Karpas-422 (cell line): ENCODE results near the gene RARB. TPM values are rescaled to one million over a fixed set of nuclear protein-coding genes. Genes with fewer than 3 reads are reported as not detected.

Source experiments
- DNase-seq: peaks from one replicate; pipeline ENCODE4 v3.0.0-alpha.2; 2015
- H2AFZ ChIP-seq: fragments of 200-600 bp; sonication (generic); 2 replicates; pipeline ENCODE4 v1.6.1; 2014; ENCODE audit warnings: antibody characterized with exemption, low read length, mixed read lengths
- H3K27ac ChIP-seq: fragments of 200-600 bp; sonication (generic); 2 replicates; pipeline ENCODE4 v1.5.1; 2014; ENCODE audit warnings: mild to moderate bottlenecking, low read length, moderate library complexity
- H3K27me3 ChIP-seq: fragments of 200-600 bp; sonication (generic); 2 replicates; pipeline ENCODE4 v1.6.1; 2014; ENCODE audit warnings: low read length, mixed read lengths
- H3K36me3 ChIP-seq: fragments of 200-600 bp; sonication (generic); 2 replicates; pipeline ENCODE4 v1.6.1; 2014; ENCODE audit warnings: low read length, mixed read lengths; ENCODE audit not compliant: insufficient read depth
- H3K4me1 ChIP-seq: fragments of 200-600 bp; sonication (generic); 2 replicates; pipeline ENCODE4 v1.6.1; 2014; ENCODE audit warnings: mild to moderate bottlenecking, low read length, mixed read lengths
- H3K4me2 ChIP-seq: fragments of 200-600 bp; sonication (generic); 2 replicates; pipeline ENCODE4 v1.6.1; 2014; ENCODE audit warnings: low read length, low read depth, mild to moderate bottlenecking; ENCODE audit not compliant: poor library complexity, severe bottlenecking
- H3K4me3 ChIP-seq: fragments of 200-600 bp; sonication (generic); 2 replicates; pipeline ENCODE4 v1.5.1; 2014; ENCODE audit warnings: mild to moderate bottlenecking, antibody characterized with exemption, low read length, mixed read lengths
- H3K79me2 ChIP-seq: fragments of 200-600 bp; sonication (generic); 2 replicates; pipeline ENCODE4 v1.6.1; 2014; ENCODE audit warnings: mild to moderate bottlenecking, low read length, mixed read lengths
- H3K9ac ChIP-seq: fragments of 200-600 bp; sonication (generic); 2 replicates; pipeline ENCODE4 v1.6.0; 2014; ENCODE audit warnings: low read length
- H3K9me2 ChIP-seq: fragments of 200-600 bp; sonication (generic), shearing (Covaris generic); replicated peaks from 2 replicates; pipeline ENCODE4 v1.6.0; 2014; ENCODE audit warnings: mild to moderate bottlenecking, low read length, moderate library complexity; ENCODE audit not compliant: insufficient read depth
- H3K9me3 ChIP-seq: fragments of 300-700, 200-600 bp; sonication (generic); 2 replicates; pipeline ENCODE4 v1.6.1; 2014; ENCODE audit warnings: low read length, mixed read lengths
- H4K20me1 ChIP-seq: fragments of 200-600 bp; sonication (generic); 2 replicates; pipeline ENCODE4 v1.6.1; 2014; ENCODE audit warnings: mild to moderate bottlenecking, antibody characterized with exemption, low read length, low read depth; ENCODE audit not compliant: insufficient read depth
- total RNA-seq: library from RNA; depleted of rRNA; stranded (reverse); fragments of >200 nt; shearing (Covaris generic); gene quantifications from 2 replicates; pipeline ENCODE4 v1.2.3, GENCODE V29; 2014; ENCODE audit warnings: low replicate concordance

Gene RARB
- total RNA-seq, 1 experiment from 2014 or later, result not detected

DNA sequence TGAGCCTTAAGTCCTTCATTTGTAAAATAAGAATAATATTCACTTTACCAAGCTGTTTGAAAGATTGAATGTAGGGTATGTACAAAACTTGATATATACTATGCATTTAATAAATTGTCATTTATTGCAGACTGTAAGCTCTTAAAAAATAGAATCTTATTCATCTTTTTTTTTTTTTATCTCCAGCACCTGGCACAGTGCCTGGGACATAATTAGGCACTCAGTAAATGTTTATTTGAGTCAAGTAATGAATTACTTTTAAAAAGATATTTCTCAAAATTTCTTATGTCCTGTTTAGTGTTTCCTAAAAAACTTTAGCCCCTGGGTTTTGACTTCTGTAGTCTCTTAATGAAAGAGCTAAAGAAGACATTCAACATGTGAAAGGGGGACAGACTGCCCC, 164.9 kb downstream of the RARB start:
- no peaks in the 10 kb centered on the region for H3K9me3 ChIP-seq
- H3K79me2 ChIP-seq, result no peaks in the 10 kb centered on the region
- peaks cover 5% of the 10 kb centered on the region; the same call in 1 of the 2 replicates for H3K36me3 ChIP-seq
- no peak overlapping the region for H3K4me2 ChIP-seq
- H3K4me3 ChIP-seq, result no peak overlapping the region
- 0 out of 2 replicates have a peak, but pooled peaks cover 3% of the 10 kb centered on the region for H4K20me1 ChIP-seq
- H3K27ac ChIP-seq, result no peak overlapping the region
- no peaks in the 10 kb centered on the region for H3K4me1 ChIP-seq
- H3K27me3 ChIP-seq, result no peaks in the 10 kb centered on the region
- DNase-seq, result no peak
- H3K9me2 ChIP-seq, result no peaks in the 10 kb centered on the region
- H3K9ac ChIP-seq, result no peak overlapping the region
- no peak overlapping the region for H2AFZ ChIP-seq

DNA sequence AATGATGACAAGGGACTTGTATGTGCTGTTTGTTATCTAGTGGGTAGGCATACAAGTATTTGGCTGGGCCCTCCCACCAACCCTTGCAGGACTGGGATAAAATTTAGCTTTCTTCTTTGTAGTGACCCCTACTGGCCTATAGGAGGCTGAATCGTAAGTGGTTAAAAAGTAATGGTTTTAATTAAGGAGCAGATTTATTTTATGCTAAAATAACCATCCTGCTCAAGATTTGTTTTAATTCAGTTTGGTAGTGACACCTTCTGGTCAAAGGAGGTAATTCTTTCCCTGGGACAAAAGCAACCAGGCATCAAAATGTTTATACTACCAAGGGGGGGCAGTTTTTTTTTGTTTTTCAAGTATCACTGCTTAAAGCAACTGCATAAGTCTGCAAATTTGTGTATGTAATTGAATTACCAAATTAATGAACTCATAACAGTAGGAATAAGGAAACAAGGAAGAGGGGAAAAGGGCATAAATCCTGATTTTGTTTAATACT, 166.0 kb downstream of the RARB start:
- H3K79me2 ChIP-seq, result no peaks in the 10 kb centered on the region
- H3K4me3 ChIP-seq, result no peak overlapping the region
- H3K9me2 ChIP-seq, result no peaks in the 10 kb centered on the region
- peaks cover 15% of the 10 kb centered on the region for H3K36me3 ChIP-seq
- H3K27me3 ChIP-seq, result no peaks in the 10 kb centered on the region
- no peaks in the 10 kb centered on the region for H3K4me1 ChIP-seq
- no peak overlapping the region for H3K27ac ChIP-seq
- H4K20me1 ChIP-seq, result 0 out of 2 replicates have a peak, but pooled peaks cover 3% of the 10 kb centered on the region
- peak; percentile 83 for DNase-seq
- no peak overlapping the region for H3K4me2 ChIP-seq
- H3K9me3 ChIP-seq, result no peaks in the 10 kb centered on the region
- H2AFZ ChIP-seq, result no peak overlapping the region
- no peak overlapping the region for H3K9ac ChIP-seq

DNA sequence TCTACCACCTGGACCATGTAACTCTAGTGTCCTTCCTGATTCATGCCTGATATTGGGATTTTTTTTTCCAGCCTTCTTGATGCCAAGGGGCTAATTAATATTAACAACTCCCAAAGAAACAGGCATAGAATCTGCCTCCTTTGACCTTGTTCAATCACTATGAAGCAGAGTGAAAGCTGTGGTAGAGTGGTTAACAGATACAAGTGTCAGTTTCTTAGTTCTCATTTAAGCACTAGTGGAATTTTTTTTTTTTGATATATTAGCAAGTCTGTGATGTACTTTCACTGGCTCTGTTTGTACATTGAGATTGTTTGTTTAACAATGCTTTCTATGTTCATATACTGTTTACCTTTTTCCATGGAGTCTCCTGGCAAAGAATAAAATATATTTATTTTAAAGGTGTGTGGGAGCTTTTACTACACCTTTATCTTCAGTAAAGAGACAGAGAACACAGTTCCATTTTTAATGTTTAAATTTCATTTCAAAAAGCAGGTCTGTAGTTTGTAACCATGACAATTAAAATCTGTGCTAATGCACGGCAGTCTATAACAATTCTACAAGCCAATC, 169.6 kb downstream of the RARB start:
- no peaks in the 10 kb centered on the region for H3K9me2 ChIP-seq
- no peak overlapping the region for H3K27ac ChIP-seq
- H3K4me3 ChIP-seq, result no peak overlapping the region
- no peaks in the 10 kb centered on the region for H3K9me3 ChIP-seq
- no peak overlapping the region for H3K4me2 ChIP-seq
- H4K20me1 ChIP-seq, result 0 out of 2 replicates have a peak, but pooled peaks cover 3% of the 10 kb centered on the region
- H3K27me3 ChIP-seq, result no peaks in the 10 kb centered on the region
- H3K36me3 ChIP-seq, result peaks cover 38% of the 10 kb centered on the region
- no peak for DNase-seq
- H3K4me1 ChIP-seq, result no peaks in the 10 kb centered on the region
- H3K9ac ChIP-seq, result no peak overlapping the region
- no peak overlapping the region for H2AFZ ChIP-seq
- no peaks in the 10 kb centered on the region for H3K79me2 ChIP-seq

DNA sequence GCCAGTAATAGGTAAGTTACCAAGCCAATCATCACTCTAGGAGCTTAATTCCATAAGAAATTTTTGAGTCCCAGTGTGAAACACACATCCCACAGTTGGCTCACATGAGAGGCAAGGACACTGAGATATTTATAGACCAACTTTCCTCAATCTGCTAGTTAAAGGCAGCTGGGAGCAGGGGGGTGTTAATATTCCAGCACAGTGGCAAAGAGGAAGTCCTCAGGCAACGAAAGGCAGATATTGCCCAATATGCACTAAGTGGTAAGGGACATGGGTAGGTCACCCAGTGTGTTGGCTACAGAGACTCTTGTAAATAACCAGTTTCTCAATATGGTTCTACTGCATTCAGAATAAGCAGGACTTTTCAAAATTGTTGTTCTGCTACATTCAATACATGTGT, 175.6 kb downstream of the RARB start:
- Histone ChIP-seq H4K20me1 (no peaks in the 10 kb centered on the region), H3K4me1 (no peaks in the 10 kb centered on the region), H3K9me3 (no peaks in the 10 kb centered on the region), H3K9ac (no peak overlapping the region), H3K36me3 (peaks cover 76% of the 10 kb centered on the region), H2AFZ (no peak overlapping the region), H3K27me3 (no peaks in the 10 kb centered on the region), H3K4me3 (no peak overlapping the region), H3K9me2 (no peaks in the 10 kb centered on the region), H3K79me2 (peaks cover 16% of the 10 kb centered on the region), H3K4me2 (no peak overlapping the region), H3K27ac (no peak overlapping the region)
- no peak for DNase-seq

DNA sequence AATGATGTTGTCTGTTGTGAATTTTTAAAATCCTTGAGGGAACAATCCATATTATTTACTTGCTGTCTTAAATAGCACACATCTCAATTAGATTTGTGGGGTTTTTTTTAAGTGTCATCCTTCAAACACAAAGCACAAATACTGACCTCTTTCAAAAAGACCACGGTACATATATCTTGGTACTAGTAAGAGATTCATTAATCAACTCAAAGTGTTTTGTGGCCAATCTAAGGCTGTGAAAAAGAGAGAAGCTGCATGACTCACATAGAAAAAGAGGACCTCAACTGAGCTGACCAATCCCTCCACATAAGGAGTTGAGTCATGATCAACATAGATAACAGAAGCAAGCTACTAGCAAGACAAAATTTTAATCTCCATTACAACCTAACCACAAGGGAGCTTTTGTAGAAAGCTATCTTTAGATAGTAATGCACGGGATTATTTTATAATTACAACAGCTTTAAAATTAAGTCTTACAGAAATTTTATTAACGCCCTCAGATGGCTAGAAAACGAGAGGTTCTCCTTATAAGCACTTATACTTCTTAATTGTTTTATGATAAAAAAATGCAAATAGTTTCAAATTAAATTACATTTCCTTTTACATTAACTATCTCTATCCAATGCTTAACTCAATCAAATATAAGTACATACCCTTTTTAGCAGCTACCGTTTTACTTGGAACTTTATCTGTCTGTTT, 176.2 kb downstream of the RARB start:
- Histone ChIP-seq H3K4me1 (no peaks in the 10 kb centered on the region), H3K36me3 (peaks cover 75% of the 10 kb centered on the region), H3K4me3 (no peak overlapping the region), H4K20me1 (no peaks in the 10 kb centered on the region), H3K27ac (no peak overlapping the region), H3K9me2 (no peaks in the 10 kb centered on the region), H3K9ac (no peak overlapping the region), H3K4me2 (no peak overlapping the region), H2AFZ (no peak overlapping the region), H3K9me3 (no peaks in the 10 kb centered on the region), H3K27me3 (no peaks in the 10 kb centered on the region), H3K79me2 (peaks cover 16% of the 10 kb centered on the region)
- no peak for DNase-seq

DNA sequence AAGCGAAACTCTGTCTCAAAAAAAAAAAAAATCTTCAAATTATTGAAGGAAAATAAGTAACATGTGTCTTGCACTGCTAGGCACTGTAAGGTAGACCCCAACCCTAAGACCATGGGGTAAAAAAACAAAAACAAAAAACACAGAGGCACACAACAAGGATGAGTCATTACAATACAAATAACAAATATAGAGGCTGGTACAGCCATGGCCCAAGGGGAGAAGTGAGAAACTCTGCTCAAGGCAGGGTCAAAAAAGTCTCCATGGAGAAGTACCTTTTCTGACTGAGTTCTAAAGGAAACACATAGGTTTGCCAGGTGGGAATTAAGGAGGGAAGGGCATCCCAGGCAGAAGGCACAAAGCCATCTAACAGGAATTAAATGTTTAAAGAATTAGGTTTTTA, 182.1 kb downstream of the RARB start:
- Histone ChIP-seq H2AFZ (no peak overlapping the region), H3K4me2 (no peak overlapping the region), H3K9me2 (no peaks in the 10 kb centered on the region), H3K4me1 (no peaks in the 10 kb centered on the region), H3K79me2 (peaks cover 12% of the 10 kb centered on the region; the same call in 1 of the 2 replicates), H4K20me1 (no peaks in the 10 kb centered on the region), H3K9me3 (no peaks in the 10 kb centered on the region), H3K36me3 (peaks cover 82% of the 10 kb centered on the region), H3K9ac (no peak overlapping the region), H3K4me3 (no peak overlapping the region), H3K27ac (no peak overlapping the region), H3K27me3 (no peaks in the 10 kb centered on the region)
- DNase-seq, result no peak

GRCh38 chr3:25610779-25611178, 182.7 kb downstream of the RARB start:
- Histone ChIP-seq H3K4me3 (no peak overlapping the region), H3K79me2 (peaks cover 7% of the 10 kb centered on the region; the same call in 1 of the 2 replicates), H3K27ac (no peak overlapping the region), H3K9me3 (no peaks in the 10 kb centered on the region), H4K20me1 (no peaks in the 10 kb centered on the region), H3K27me3 (no peaks in the 10 kb centered on the region), H3K4me1 (no peaks in the 10 kb centered on the region), H3K4me2 (no peak overlapping the region), H3K36me3 (peaks cover 82% of the 10 kb centered on the region), H3K9me2 (no peaks in the 10 kb centered on the region), H3K9ac (no peak overlapping the region), H2AFZ (no peak overlapping the region)
- no peak for DNase-seq

GRCh38 chr3:25611193-25611592, 183.1 kb downstream of the RARB start:
- H3K27me3 ChIP-seq, result no peaks in the 10 kb centered on the region
- no peaks in the 10 kb centered on the region for H3K9me2 ChIP-seq
- DNase-seq, result no peak
- no peak overlapping the region for H3K9ac ChIP-seq
- no peaks in the 10 kb centered on the region for H3K4me1 ChIP-seq
- no peak overlapping the region for H2AFZ ChIP-seq
- H3K4me2 ChIP-seq, result no peak overlapping the region
- peaks cover 5% of the 10 kb centered on the region; the same call in 1 of the 2 replicates for H3K79me2 ChIP-seq
- H4K20me1 ChIP-seq, result no peaks in the 10 kb centered on the region
- H3K27ac ChIP-seq, result no peak overlapping the region
- no peak overlapping the region for H3K4me3 ChIP-seq
- peaks cover 79% of the 10 kb centered on the region for H3K36me3 ChIP-seq
- no peaks in the 10 kb centered on the region for H3K9me3 ChIP-seq
